Measurements from ENCODE around the gene DCP1A. TPM values are rescaled to one million over a fixed set of nuclear protein-coding genes. Genes with fewer than 3 reads are reported as not detected.

The DCP1A gene
- total RNA-seq, 1 donor from 2014 or later: 22.8 TPM

DNA sequence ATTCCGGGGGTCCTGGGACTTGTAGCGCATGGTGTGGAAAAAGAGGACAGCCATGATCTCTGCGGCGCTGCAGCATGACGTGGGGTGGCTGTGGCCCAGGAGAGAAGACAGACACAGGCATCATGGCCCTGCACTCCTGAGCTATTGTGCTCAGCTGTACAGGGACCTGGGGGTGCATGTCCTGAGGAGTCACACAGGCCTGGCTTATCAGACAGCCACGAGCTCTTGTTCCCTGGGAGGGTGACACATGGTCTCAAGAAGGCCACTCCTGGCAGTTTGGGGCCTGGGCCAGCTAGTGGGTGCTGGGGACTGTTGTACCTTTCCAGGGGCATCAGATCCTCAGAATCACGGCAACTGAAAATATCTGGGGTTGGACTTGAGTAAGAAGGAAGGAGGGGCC lies 105.2 kb downstream of the DCP1A start:
- Histone ChIP-seq H3K27ac (peak overlapping the region; percentile 77), H3K36me3 (peaks cover 50% of the 10 kb centered on the region), H3K27me3 (no peaks in the 10 kb centered on the region), H3K4me1 (peaks cover 67% of the 10 kb centered on the region), H3K9me3 (no peaks in the 10 kb centered on the region), H3K4me3 (no peak overlapping the region)
- ATAC-seq (peak; percentile 60), DNase-seq (peak; percentile 74)
- intact Hi-C loops (cut with DNase I): no loop called here
- TF ChIP-seq CTCF (IDR thresholded peaks at IDR 0.05): no peak

DNA sequence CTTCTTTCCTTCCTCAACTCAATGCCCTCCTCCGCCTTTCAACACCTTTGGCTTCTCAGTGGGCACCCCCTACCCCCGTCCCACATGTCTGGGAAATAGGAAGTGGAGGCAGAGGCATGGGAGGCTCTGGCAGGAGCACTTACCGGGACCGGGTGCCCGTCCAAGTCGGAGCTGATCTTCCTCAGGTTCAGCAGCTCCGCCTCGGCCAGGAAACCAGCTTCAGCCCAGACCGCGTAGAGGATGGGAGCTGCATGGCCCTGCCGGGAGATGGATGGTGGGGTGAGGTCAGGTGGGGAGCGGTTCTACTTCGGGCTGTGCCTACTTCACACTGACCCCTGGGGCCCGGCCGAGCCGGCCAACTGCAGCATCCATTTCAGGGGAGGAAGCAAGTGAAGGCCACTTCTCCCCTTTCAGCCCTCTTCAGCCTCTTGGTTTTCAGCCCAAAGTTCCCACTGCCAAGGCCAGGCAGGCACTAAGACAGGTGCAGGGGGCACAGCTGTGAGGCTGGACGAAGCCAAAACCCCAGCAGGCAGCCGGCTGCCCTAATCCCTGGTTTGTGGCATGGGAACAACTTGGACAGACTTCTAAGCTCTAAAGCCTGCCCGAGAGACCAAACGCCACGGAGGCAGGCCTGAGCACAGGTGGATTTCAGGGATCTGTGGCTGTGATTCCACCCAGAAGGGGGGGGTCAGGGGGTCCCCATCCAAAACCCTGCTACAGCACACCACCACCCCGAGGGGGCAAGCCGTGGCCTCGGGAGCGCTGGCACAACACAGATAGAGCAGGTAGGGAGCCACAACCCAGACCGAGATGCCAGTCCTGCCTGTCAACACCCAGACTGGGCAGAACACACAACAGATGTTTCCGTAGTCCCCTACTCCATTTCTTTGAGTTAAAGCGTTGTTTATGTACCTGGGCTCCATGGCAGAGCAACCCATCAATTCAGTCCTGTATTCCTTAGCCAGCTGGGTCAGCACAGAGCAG lies 106.1 kb downstream of the DCP1A start:
- no peaks in the 10 kb centered on the region for H3K27me3 ChIP-seq
- peaks cover 49% of the 10 kb centered on the region for H3K36me3 ChIP-seq
- H3K27ac ChIP-seq: peak overlapping the region; percentile 77
- no peaks in the 10 kb centered on the region for H3K9me3 ChIP-seq
- H3K4me3 ChIP-seq: no peak overlapping the region
- peaks cover 75% of the 10 kb centered on the region for H3K4me1 ChIP-seq
- intact Hi-C loops (cut with DNase I): no loop called here
- ATAC-seq (no peak), DNase-seq (no peak)
- TF ChIP-seq CTCF (IDR thresholded peaks at IDR 0.05): no peak

DNA sequence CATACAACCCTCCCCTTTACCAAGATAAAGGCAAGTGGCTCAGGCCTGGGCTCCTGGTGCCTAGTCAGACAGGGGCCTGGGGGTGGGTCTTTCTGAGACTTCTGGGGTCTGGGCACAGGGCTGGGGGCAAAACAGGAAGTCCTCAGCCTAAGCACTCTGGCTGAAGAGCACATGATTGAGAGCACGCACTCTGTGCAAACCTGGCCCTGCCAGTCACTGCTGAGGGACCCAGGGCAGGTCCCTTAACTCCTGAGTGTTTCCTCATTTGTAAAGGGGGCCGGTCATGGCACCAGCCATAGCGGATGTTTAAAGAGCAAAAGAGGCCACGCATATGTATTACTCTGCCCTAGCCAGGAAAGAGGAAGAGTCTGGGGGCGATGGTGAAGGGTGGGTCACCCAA lies 107.5 kb downstream of the DCP1A start:
- Histone ChIP-seq H3K4me3 (no peak overlapping the region), H3K4me1 (peaks cover 78% of the 10 kb centered on the region), H3K9me3 (no peaks in the 10 kb centered on the region), H3K36me3 (peaks cover 53% of the 10 kb centered on the region), H3K27me3 (no peaks in the 10 kb centered on the region), H3K27ac (peak overlapping the region; percentile 66)
- ATAC-seq (peak; percentile 20), DNase-seq (no peak)
- TF ChIP-seq CTCF (IDR thresholded peaks at IDR 0.05): no peak
- intact Hi-C loops (cut with DNase I): no loop called here

DNA sequence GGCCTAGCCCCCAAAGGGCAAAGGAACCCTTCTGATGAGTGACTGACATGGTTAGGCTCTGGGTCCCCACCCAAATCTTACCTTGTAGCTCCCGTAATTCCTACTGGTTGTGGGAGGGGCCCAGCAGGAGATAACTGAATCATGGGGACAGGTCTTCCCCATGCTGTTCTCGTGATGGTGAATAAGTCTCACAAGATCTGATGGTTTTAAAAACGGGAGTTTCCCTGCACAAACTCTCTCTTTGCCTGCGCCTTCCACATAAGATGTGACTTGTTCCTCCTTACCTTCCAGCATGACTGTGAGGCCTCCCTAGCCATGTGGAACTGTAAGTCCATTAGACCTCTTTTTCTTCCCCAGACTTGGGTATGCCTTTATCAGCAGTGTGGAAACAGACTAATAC lies 108.5 kb downstream of the DCP1A start:
- peaks cover 62% of the 10 kb centered on the region for H3K36me3 ChIP-seq
- no peak for TF ChIP-seq CTCF (IDR thresholded peaks at IDR 0.05)

GRCh38 chr3:53238051-53238850 lies 109.1 kb downstream of the DCP1A start:
- DNase-seq (peak; percentile 70), ATAC-seq (peak; percentile 72)
- H3K27ac ChIP-seq: peak overlapping the region; percentile 52
- intact Hi-C loops (cut with DNase I): no loop called here
- peaks cover 63% of the 10 kb centered on the region for H3K4me1 ChIP-seq
- no peak overlapping the region for H3K4me3 ChIP-seq
- H3K36me3 ChIP-seq: peaks cover 68% of the 10 kb centered on the region
- H3K27me3 ChIP-seq: no peaks in the 10 kb centered on the region
- no peaks in the 10 kb centered on the region for H3K9me3 ChIP-seq
- TF ChIP-seq CTCF (IDR thresholded peaks at IDR 0.05): no peak

More for the DNA sequence above, 108.5 kb downstream of the DCP1A start:
- Histone ChIP-seq H3K9me3 (no peaks in the 10 kb centered on the region), H3K27me3 (no peaks in the 10 kb centered on the region), H3K27ac (peak overlapping the region; percentile 52), H3K4me3 (no peak overlapping the region), H3K4me1 (peaks cover 69% of the 10 kb centered on the region)
- intact Hi-C loops (cut with DNase I): no loop called here
- DNase-seq (no peak), ATAC-seq (no peak)

Data from upper lobe of right lung (tissue), 1 donor.